ENCODE measurements around the gene CLEC6A.

The CLEC6A gene

GRCh38 chr12:8445731-8446130, 10.0 kb upstream of the CLEC6A start:
- H2AFZ ChIP-seq (ENCODE audit: low read depth, low read length) = no peak overlapping the region
- H3K9me3 ChIP-seq (ENCODE audit: insufficient read depth, low read length, severe bottlenecking) = no peaks in the 10 kb centered on the region
- no peaks in the 10 kb centered on the region for H3K36me3 ChIP-seq (ENCODE audit: insufficient read depth, low read length)
- TF ChIP-seq CTCF (IDR thresholded peaks at IDR 0.05; ENCODE audit: borderline replicate concordance, extremely low read depth, low read length, poor library complexity, severe bottlenecking) = no peak
- TF ChIP-seq EZH2 (IDR thresholded peaks at IDR 0.05; ENCODE audit: borderline replicate concordance, low read depth, low read length, severe bottlenecking) = no peak
- H4K20me1 ChIP-seq (ENCODE audit: insufficient read depth, low read length) = no peaks in the 10 kb centered on the region
- ATAC-seq (ENCODE audit: insufficient read depth, low read depth) (no peak), DNase-seq (no peak)
- H3K4me2 ChIP-seq (ENCODE audit: insufficient read depth, low read length) = no peak overlapping the region
- H3K4me3 ChIP-seq (ENCODE audit: low read depth in 1 of 2, low read length in 2 of 2) = no peak overlapping the region
- H3K27me3 ChIP-seq (ENCODE audit: insufficient read depth, low read length, poor library complexity) = peaks cover under 1% of the 10 kb centered on the region
- H3K27ac ChIP-seq (ENCODE audit: low read length) = no peak overlapping the region
- H3K79me2 ChIP-seq (ENCODE audit: insufficient read depth, low read length) = no peaks in the 10 kb centered on the region
- H3K9ac ChIP-seq (ENCODE audit: low read depth, low read length) = no peak overlapping the region
- H3K4me1 ChIP-seq (ENCODE audit: insufficient read depth, low read length) = no peaks in the 10 kb centered on the region

- Histone ChIP-seq H2AFZ (ENCODE audit: low read depth, low read length) (no peak overlapping the region), H3K9ac (ENCODE audit: low read depth, low read length) (no peak overlapping the region), H3K27me3 (ENCODE audit: insufficient read depth, low read length, poor library complexity) (peaks cover 6% of the 10 kb centered on the region), H3K4me3 (ENCODE audit: low read depth in 1 of 2, low read length in 2 of 2) (no peak overlapping the region), H3K27ac (ENCODE audit: low read length) (no peak overlapping the region), H3K9me3 (ENCODE audit: insufficient read depth, low read length, severe bottlenecking) (no peaks in the 10 kb centered on the region), H3K79me2 (ENCODE audit: insufficient read depth, low read length) (no peaks in the 10 kb centered on the region), H3K4me1 (ENCODE audit: insufficient read depth, low read length) (no peaks in the 10 kb centered on the region), H3K4me2 (ENCODE audit: insufficient read depth, low read length) (no peak overlapping the region), H3K36me3 (ENCODE audit: insufficient read depth, low read length) (no peaks in the 10 kb centered on the region), H4K20me1 (ENCODE audit: insufficient read depth, low read length) (no peaks in the 10 kb centered on the region)
- ATAC-seq (ENCODE audit: insufficient read depth, low read depth) (no peak), DNase-seq (no peak)
- no peak for TF ChIP-seq CTCF (IDR thresholded peaks at IDR 0.05; ENCODE audit: borderline replicate concordance, extremely low read depth, low read length, poor library complexity, severe bottlenecking)
- TF ChIP-seq EZH2 (IDR thresholded peaks at IDR 0.05; ENCODE audit: borderline replicate concordance, low read depth, low read length, severe bottlenecking) = no peak
Observed at GRCh38 chr12:8446642-8447547, 8.9 kb upstream of the CLEC6A start.

GRCh38 chr12:8449355-8449859, 6.4 kb upstream of the CLEC6A start:
- ATAC-seq (ENCODE audit: insufficient read depth, low read depth) = no peak
- TF ChIP-seq EZH2 (IDR thresholded peaks at IDR 0.05; ENCODE audit: borderline replicate concordance, low read depth, low read length, severe bottlenecking) (no peak), CTCF (IDR thresholded peaks at IDR 0.05; ENCODE audit: borderline replicate concordance, extremely low read depth, low read length, poor library complexity, severe bottlenecking) (no peak)

More at GRCh38 chr12:8449355-8449859, 6.4 kb upstream of the CLEC6A start:
- Histone ChIP-seq H3K79me2 (ENCODE audit: insufficient read depth, low read length) (no peaks in the 10 kb centered on the region), H2AFZ (ENCODE audit: low read depth, low read length) (no peak overlapping the region), H4K20me1 (ENCODE audit: insufficient read depth, low read length) (no peaks in the 10 kb centered on the region), H3K9ac (ENCODE audit: low read depth, low read length) (no peak overlapping the region), H3K4me1 (ENCODE audit: insufficient read depth, low read length) (no peaks in the 10 kb centered on the region), H3K27me3 (ENCODE audit: insufficient read depth, low read length, poor library complexity) (peaks cover 11% of the 10 kb centered on the region), H3K27ac (ENCODE audit: low read length) (no peak overlapping the region), H3K4me3 (ENCODE audit: low read depth in 1 of 2, low read length in 2 of 2) (no peak overlapping the region), H3K36me3 (ENCODE audit: insufficient read depth, low read length) (no peaks in the 10 kb centered on the region), H3K9me3 (ENCODE audit: insufficient read depth, low read length, severe bottlenecking) (no peaks in the 10 kb centered on the region), H3K4me2 (ENCODE audit: insufficient read depth, low read length) (no peak overlapping the region)
- no peak for DNase-seq

All from DND-41 (cell line).